Ovary (tissue), 3 donors: ENCODE results near the gene U2SURP.

ENCODE experiments used
- EP300 ChIP-seq: sonication (generic); formaldehyde crosslinking; IDR thresholded peaks from one replicate; pipeline ENCODE4 v1.6.1; 2017; ENCODE audit warnings: antibody characterized with exemption
- POLR2A ChIP-seq: fragments of 450-650 bp; IDR thresholded peaks from one replicate; pipeline ENCODE4 v1.6.1; 2017; ENCODE audit warnings: antibody characterized with exemption, mild to moderate bottlenecking, moderate library complexity
- TF ChIP-seq, protein P1 (sequence below), 3 donors: fragments of 450-650 bp in 2 of 3; fragments of 200-600 bp in 1 of 3; IDR thresholded peaks; one replicate each; pipeline versions ENCODE4 v1.5.1 to v1.8.0; 2016 to 2022; ENCODE audit warnings: antibody characterized with exemption in 3 of 3, mild to moderate bottlenecking in 1 of 3
- donor health status: DM: no; HTN: no; CAD: no.

DNA sequence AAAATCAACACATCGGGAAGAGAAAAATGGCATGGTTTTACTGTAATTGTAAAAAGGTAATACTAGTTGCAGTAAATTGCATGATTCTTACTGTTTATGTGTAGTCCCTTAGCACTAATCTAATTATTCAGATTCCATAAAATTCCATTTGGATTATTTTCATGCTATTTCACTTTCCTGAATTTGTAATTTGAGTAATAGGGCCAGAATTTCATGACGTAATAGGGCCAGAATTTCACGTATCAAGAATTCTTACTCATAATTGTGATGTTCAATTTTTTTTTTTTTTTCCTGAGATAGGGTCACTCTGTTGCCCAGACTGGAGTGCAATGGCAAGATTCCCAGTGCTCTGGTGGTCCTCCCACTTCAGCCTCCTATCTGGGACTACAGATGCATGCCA, 2.9 kb upstream of the U2SURP start:
- no peak for TF ChIP-seq POLR2A
- TF ChIP-seq, protein P1, sequence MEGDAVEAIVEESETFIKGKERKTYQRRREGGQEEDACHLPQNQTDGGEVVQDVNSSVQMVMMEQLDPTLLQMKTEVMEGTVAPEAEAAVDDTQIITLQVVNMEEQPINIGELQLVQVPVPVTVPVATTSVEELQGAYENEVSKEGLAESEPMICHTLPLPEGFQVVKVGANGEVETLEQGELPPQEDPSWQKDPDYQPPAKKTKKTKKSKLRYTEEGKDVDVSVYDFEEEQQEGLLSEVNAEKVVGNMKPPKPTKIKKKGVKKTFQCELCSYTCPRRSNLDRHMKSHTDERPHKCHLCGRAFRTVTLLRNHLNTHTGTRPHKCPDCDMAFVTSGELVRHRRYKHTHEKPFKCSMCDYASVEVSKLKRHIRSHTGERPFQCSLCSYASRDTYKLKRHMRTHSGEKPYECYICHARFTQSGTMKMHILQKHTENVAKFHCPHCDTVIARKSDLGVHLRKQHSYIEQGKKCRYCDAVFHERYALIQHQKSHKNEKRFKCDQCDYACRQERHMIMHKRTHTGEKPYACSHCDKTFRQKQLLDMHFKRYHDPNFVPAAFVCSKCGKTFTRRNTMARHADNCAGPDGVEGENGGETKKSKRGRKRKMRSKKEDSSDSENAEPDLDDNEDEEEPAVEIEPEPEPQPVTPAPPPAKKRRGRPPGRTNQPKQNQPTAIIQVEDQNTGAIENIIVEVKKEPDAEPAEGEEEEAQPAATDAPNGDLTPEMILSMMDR (IDR thresholded peaks at IDR 0.05): no peak
- TF ChIP-seq EP300: no peak
